ENCODE data around the gene C10orf88.

DNA sequence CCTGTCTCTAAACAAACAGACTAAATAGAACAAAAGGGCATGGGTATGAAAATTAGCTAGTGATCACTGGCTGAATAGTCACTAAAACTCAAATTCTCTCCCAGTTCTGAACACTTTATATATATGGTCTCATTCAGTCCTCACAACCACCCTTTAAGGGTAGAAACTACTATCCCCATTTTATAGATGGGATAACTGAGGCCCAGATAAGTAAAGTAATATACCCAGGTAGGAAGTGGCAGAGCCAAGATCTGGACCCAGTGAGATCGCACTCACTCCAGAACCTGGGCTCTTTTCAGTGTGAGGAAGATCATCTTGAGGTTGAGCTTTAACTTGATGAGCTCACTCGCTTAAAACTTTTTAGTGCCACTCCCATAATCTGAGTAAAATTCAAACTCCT lies 30.7 kb upstream of the C10orf88 start:
- TF ChIP-seq POLR2AphosphoS5 (IDR thresholded peaks at IDR 0.05; ENCODE audit: low read depth, low read length) = no peak
- no peak for TF ChIP-seq TAF1 (IDR thresholded peaks at IDR 0.05; ENCODE audit: borderline replicate concordance, insufficient read depth, low read length)

Measured in PFSK-1 (cell line).